IMR-90 (cell line): ENCODE results near the gene ARRDC2.

Experiments used
- CTCF ChIP-seq: conservative IDR thresholded peaks from 2 replicates; pipeline ENCODE4 v1.5.1; 2012; ENCODE audit warnings: mild to moderate bottlenecking, low read depth, low read length, improper control_type of control experiment
- POLR2A ChIP-seq: IDR thresholded peaks from 2 replicates; pipeline ENCODE4 v1.6.1; 2012; ENCODE audit warnings: mild to moderate bottlenecking, low read depth, low read length
- RCOR1 ChIP-seq: IDR thresholded peaks from 2 replicates; pipeline ENCODE4 v1.6.1; 2012; ENCODE audit warnings: mild to moderate bottlenecking, low read length, improper control_type of control experiment; ENCODE audit not compliant: insufficient replicate concordance
- SMC3 ChIP-seq: fragments of 150-350 bp; IDR thresholded peaks from 2 replicates; pipeline ENCODE4 v1.6.1; 2016; ENCODE audit warnings: low read depth, mild to moderate bottlenecking, antibody characterized with exemption, low read length, moderate library complexity
- USF2 ChIP-seq: fragments of 150-350 bp; IDR thresholded peaks from 2 replicates; pipeline ENCODE4 v1.6.1; 2017; ENCODE audit warnings: mild to moderate bottlenecking, antibody characterized with exemption, low read length, low read depth

- TF ChIP-seq CTCF = no peak
- TF ChIP-seq USF2 = no peak
- TF ChIP-seq POLR2A = no peak
- no peak for TF ChIP-seq SMC3
- TF ChIP-seq RCOR1 = no peak
These were observed 15.8 kb downstream of the ARRDC2 start for GRCh38 chr19:18023622-18024251.
